GM23338 (cell line): ENCODE results near the gene HAUS8.

Experiments used
- CREB1 ChIP-seq: fragments of 250-450 bp; sonication (Bioruptor Pico); IDR thresholded peaks from 2 replicates; pipeline ENCODE4 v1.5.0; 2020; ENCODE audit warnings: low read depth, mild to moderate bottlenecking, moderate library complexity
- CTCF ChIP-seq, 2 experiments: fragments of 200-600 bp in 1 of 2; sonication (generic) in 1 of 2; conservative IDR thresholded peaks; 2 replicates each; pipeline versions ENCODE4 v1.5.1 to v1.6.1; 2016 to 2017; ENCODE audit warnings: antibody characterized with exemption in 2 of 2, low read depth in 2 of 2, mild to moderate bottlenecking in 2 of 2, moderate library complexity in 1 of 2
- ETS1 ChIP-seq: IDR thresholded peaks from 2 replicates; pipeline ENCODE4 v1.6.1; 2016; ENCODE audit warnings: antibody characterized with exemption
- EZH2 ChIP-seq: fragments of 200-600 bp; sonication (generic); IDR thresholded peaks from one replicate; pipeline ENCODE4 v1.8.0; 2017; ENCODE audit warnings: antibody characterized with exemption, mild to moderate bottlenecking, low read depth; ENCODE audit not compliant: unreplicated experiment
- EZH2phosphoT487 ChIP-seq: fragments of 200-600 bp; sonication (generic); IDR thresholded peaks from one replicate; pipeline ENCODE4 v1.8.1; 2018; ENCODE audit warnings: antibody characterized with exemption; ENCODE audit not compliant: unreplicated experiment
- JUNB ChIP-seq: IDR thresholded peaks from one replicate; pipeline ENCODE4 v1.6.1; 2016; ENCODE audit warnings: antibody characterized with exemption; ENCODE audit not compliant: unreplicated experiment
- NANOG ChIP-seq: IDR thresholded peaks from 2 replicates; pipeline ENCODE4 v1.6.1; 2016; ENCODE audit warnings: antibody characterized with exemption, borderline replicate concordance
- POLR2AphosphoS5 ChIP-seq: IDR thresholded peaks from 2 replicates; pipeline ENCODE4 v1.6.1; 2016; ENCODE audit warnings: antibody characterized with exemption, low read depth
- REST ChIP-seq: IDR thresholded peaks from one replicate; pipeline ENCODE4 v1.6.1; 2018; ENCODE audit warnings: antibody characterized with exemption; ENCODE audit not compliant: unreplicated experiment
- STAT1 ChIP-seq: IDR thresholded peaks from one replicate; pipeline ENCODE4 v1.6.1; 2016; ENCODE audit warnings: antibody characterized with exemption; ENCODE audit not compliant: unreplicated experiment
- ZNF114 ChIP-seq: fragments of 250-450 bp; sonication (Bioruptor Pico); IDR thresholded peaks from 2 replicates; pipeline ENCODE4 v1.5.0; 2020; ENCODE audit warnings: mild to moderate bottlenecking, moderate library complexity
- ZNF331 ChIP-seq: fragments of 250-450 bp; sonication (Bioruptor Pico); IDR thresholded peaks from 2 replicates; pipeline ENCODE4 v1.5.0; 2020; ENCODE audit warnings: low read depth, mild to moderate bottlenecking, moderate library complexity
- TF ChIP-seq, protein P1 (sequence below): fragments of 250-450 bp; sonication (Bioruptor Pico); IDR thresholded peaks from 2 replicates; pipeline ENCODE4 v1.5.0; 2020; ENCODE audit warnings: mild to moderate bottlenecking, moderate library complexity

GRCh38 chr19:17088552-17088951, 13.3 kb upstream of the HAUS8 start:
- TF ChIP-seq CTCF (conservative IDR thresholded peaks at IDR 0.05; ENCODE audit: low read depth in 2 of 2) (no peak), EZH2 (no peak), REST (no peak), POLR2AphosphoS5 (no peak), JUNB (no peak), ZNF114 (CRISPR knock-in tag) (no peak), EZH2phosphoT487 (no peak), STAT1 (no peak), ZNF331 (CRISPR knock-in tag) (no peak), ETS1 (no peak), CREB1 (no peak), NANOG (no peak)
- TF ChIP-seq, protein P1, sequence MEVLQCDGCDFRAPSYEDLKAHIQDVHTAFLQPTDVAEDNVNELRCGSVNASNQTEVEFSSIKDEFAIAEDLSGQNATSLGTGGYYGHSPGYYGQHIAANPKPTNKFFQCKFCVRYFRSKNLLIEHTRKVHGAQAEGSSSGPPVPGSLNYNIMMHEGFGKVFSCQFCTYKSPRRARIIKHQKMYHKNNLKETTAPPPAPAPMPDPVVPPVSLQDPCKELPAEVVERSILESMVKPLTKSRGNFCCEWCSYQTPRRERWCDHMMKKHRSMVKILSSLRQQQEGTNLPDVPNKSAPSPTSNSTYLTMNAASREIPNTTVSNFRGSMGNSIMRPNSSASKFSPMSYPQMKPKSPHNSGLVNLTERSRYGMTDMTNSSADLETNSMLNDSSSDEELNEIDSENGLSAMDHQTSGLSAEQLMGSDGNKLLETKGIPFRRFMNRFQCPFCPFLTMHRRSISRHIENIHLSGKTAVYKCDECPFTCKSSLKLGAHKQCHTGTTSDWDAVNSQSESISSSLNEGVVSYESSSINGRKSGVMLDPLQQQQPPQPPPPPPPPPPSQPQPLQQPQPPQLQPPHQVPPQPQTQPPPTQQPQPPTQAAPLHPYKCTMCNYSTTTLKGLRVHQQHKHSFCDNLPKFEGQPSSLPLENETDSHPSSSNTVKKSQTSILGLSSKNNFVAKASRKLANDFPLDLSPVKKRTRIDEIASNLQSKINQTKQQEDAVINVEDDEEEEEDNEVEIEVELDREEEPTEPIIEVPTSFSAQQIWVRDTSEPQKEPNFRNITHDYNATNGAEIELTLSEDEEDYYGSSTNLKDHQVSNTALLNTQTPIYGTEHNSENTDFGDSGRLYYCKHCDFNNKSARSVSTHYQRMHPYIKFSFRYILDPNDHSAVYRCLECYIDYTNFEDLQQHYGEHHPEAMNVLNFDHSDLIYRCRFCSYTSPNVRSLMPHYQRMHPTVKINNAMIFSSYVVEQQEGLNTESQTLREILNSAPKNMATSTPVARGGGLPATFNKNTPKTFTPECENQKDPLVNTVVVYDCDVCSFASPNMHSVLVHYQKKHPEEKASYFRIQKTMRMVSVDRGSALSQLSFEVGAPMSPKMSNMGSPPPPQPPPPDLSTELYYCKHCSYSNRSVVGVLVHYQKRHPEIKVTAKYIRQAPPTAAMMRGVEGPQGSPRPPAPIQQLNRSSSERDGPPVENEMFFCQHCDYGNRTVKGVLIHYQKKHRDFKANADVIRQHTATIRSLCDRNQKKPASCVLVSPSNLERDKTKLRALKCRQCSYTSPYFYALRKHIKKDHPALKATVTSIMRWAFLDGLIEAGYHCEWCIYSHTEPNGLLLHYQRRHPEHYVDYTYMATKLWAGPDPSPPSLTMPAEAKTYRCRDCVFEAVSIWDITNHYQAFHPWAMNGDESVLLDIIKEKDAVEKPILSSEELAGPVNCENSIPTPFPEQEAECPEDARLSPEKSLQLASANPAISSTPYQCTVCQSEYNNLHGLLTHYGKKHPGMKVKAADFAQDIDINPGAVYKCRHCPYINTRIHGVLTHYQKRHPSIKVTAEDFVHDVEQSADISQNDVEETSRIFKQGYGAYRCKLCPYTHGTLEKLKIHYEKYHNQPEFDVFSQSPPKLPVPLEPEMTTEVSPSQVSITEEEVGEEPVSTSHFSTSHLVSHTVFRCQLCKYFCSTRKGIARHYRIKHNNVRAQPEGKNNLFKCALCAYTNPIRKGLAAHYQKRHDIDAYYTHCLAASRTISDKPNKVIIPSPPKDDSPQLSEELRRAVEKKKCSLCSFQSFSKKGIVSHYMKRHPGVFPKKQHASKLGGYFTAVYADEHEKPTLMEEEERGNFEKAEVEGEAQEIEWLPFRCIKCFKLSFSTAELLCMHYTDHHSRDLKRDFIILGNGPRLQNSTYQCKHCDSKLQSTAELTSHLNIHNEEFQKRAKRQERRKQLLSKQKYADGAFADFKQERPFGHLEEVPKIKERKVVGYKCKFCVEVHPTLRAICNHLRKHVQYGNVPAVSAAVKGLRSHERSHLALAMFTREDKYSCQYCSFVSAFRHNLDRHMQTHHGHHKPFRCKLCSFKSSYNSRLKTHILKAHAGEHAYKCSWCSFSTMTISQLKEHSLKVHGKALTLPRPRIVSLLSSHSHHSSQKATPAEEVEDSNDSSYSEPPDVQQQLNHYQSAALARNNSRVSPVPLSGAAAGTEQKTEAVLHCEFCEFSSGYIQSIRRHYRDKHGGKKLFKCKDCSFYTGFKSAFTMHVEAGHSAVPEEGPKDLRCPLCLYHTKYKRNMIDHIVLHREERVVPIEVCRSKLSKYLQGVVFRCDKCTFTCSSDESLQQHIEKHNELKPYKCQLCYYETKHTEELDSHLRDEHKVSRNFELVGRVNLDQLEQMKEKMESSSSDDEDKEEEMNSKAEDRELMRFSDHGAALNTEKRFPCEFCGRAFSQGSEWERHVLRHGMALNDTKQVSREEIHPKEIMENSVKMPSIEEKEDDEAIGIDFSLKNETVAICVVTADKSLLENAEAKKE (CRISPR knock-in tag): no peak
